T-cell (primary cell): Measurements from ENCODE around the gene PDE10A. TPM values are rescaled to one million over a fixed set of nuclear protein-coding genes. Genes with fewer than 3 reads are reported as not detected.
"Not testable (repeated sequence)": the region's sequence is repeated elsewhere in the genome, so short reads cannot be mapped to it uniquely, and the experiment has no call there.

Source experiments
- ATAC-seq, 4 experiments: fragments of 200-7000 bp in 3 of 4; fragments of 150-1000 bp in 1 of 4; cut with Tn5 transposase; replicated peaks in 1 of 4; 1 replicate in 3 of 4; 2 replicates in 1 of 4; pipeline ENCODE4 v1.10.0; 2021; ENCODE audit warnings: moderate library complexity in 3 of 4, mild to moderate bottlenecking in 2 of 4, moderate number of reproducible peaks in 1 of 4
- CTCF ChIA-PET, 2 donors: fragments of 300-600 bp; sonication (Branson Sonifier 250); formaldehyde crosslinking; loops; one replicate each; lab custom pipeline; 2022; ENCODE audit warnings: antibody characterized with exemption in 2 of 2; lab: Charles Lee
- POLR2A ChIA-PET, 2 donors: fragments of 300-600 bp; sonication (Branson Sonifier 250); formaldehyde crosslinking; loops; one replicate each; lab custom pipeline; 2022; ENCODE audit warnings: antibody characterized with exemption in 2 of 2; lab: Charles Lee
- DNase-seq, 35 experiments: peaks; one replicate each; pipeline versions ENCODE4 v3.0.0 to v3.0.0-alpha.2; 2013 to 2023
- H3K27ac ChIP-seq: one replicate; pipeline ENCODE4 v1.5.1; 2013; ENCODE audit warnings: low read length
- H3K27me3 ChIP-seq, 2 experiments: replicated peaks in 1 of 2; 1 replicate in 1 of 2; 2 replicates in 1 of 2; pipeline versions ENCODE4 v1.6.1 to v1.7.0; 2013; ENCODE audit warnings: low read length in 1 of 2, mixed read lengths in 1 of 2; ENCODE audit not compliant: control insufficient read depth in 2 of 2, insufficient read depth in 2 of 2; ENCODE audit errors: extremely low read depth in 1 of 2
- H3K36me3 ChIP-seq, 2 donors: 1 replicate in 1 of 2; 2 replicates in 1 of 2; pipeline versions ENCODE4 v1.6.1 to v1.7.0; 2013; ENCODE audit warnings: low read length in 1 of 2; ENCODE audit not compliant: control insufficient read depth in 2 of 2, insufficient read depth in 1 of 2; ENCODE audit errors: extremely low read depth in 1 of 2
- H3K4me1 ChIP-seq, 2 experiments: 1 replicate in 1 of 2; 2 replicates in 1 of 2; pipeline versions ENCODE4 v1.6.1 to v1.7.0; 2013; ENCODE audit warnings: low read length in 2 of 2, mixed read lengths in 1 of 2; ENCODE audit not compliant: insufficient read depth in 2 of 2, control insufficient read depth in 1 of 2; ENCODE audit errors: extremely low read depth in 1 of 2
- H3K4me3 ChIP-seq, 2 donors: 1 replicate in 1 of 2; 2 replicates in 1 of 2; pipeline versions ENCODE4 v1.5.1 to v1.7.0; 2013; ENCODE audit warnings: mild to moderate bottlenecking in 2 of 2, low read length in 1 of 2, moderate library complexity in 1 of 2; ENCODE audit not compliant: control insufficient read depth in 1 of 2; ENCODE audit errors: extremely low read depth in 1 of 2
- H3K9me3 ChIP-seq: 2 replicates; pipeline ENCODE4 v1.7.0; 2013
- H3K27ac Mint-ChIP-seq, 2 donors: one replicate each; pipeline ENCODE4 v1.8.0; 2020 to 2021; ENCODE audit warnings: mild to moderate bottlenecking in 2 of 2, mixed read lengths in 2 of 2
- H3K27me3 Mint-ChIP-seq, 2 donors: one replicate each; pipeline ENCODE4 v1.8.0; 2021 to 2022; ENCODE audit warnings: mixed read lengths in 2 of 2
- H3K36me3 Mint-ChIP-seq: one replicate; pipeline ENCODE4 v1.8.0; 2021; ENCODE audit warnings: mixed read lengths
- H3K4me1 Mint-ChIP-seq, 3 donors: one replicate each; pipeline ENCODE4 v1.8.0; 2020 to 2022; ENCODE audit warnings: mixed read lengths in 3 of 3, mild to moderate bottlenecking in 1 of 3
- H3K4me3 Mint-ChIP-seq, 3 donors: one replicate each; pipeline ENCODE4 v1.8.0; 2020 to 2022; ENCODE audit warnings: mild to moderate bottlenecking in 3 of 3, mixed read lengths in 3 of 3, moderate library complexity in 3 of 3
- H3K9me3 Mint-ChIP-seq, 3 donors: one replicate each; pipeline ENCODE4 v1.8.0; 2020 to 2022; ENCODE audit warnings: mixed read lengths in 3 of 3
- WGBS: methylation state at CpG from one replicate; pipeline ENCODE4 v1.1.5; 2013; ENCODE audit warnings: missing lambda C conversion rate; ENCODE audit not compliant: insufficient coverage; 5-methylcytosine and 5-hydroxymethylcytosine counted together
- total RNA-seq, 35 experiments: library from RNA in 6 of 35; stranded (reverse) in 6 of 35; fragments of 120-200 nt in 1 of 35; gene quantifications; one replicate each; pipeline versions ENCODE4 v1.2.1 to v1.2.4 and lab custom pipeline; 2013 to 2026

PDE10A gene
- total RNA-seq, 5 donors from 2014 or later (not counting 1 experiment from before 2014, with no cell fraction given): 0.12 TPM; not detected in 4

DNA sequence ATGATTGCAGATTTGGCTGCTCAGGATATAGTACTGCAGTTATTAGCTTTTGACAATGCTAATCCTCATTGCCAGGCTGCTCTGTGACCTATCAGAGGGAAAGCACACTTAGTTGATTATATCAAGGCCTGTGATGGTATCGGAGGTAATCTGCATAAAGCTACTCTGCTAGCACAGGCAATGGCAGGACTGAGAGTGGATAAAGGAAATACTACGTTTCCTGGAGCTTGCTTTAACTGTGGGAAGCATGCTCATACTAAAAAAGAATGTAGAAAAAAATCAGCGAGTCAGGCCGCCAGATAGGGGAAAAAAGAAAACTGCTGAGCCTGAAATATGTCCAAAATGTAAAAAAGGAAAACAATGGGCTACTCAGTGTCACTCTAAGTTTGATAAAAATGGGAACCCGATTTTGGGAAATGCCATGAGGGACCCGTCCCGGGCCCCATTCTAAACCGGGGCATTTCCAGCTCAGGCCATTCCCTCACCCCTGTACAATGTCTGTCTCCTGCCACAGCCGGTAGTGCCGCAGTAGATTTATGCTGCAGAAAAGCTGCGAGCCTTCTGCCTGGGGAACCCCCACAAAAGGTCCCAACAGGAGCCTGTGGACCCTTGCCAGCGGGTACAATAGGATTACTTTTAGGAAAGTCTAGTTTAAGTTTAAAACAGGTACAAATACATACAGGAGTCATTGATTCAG, 203.3 kb downstream of the PDE10A start:
- WGBS: 26% methylated on average over 3 of the region's 12 CpGs
- H3K36me3 Mint-ChIP-seq, H3K27me3 Mint-ChIP-seq, H3K27ac ChIP-seq, H3K9me3 ChIP-seq, DNase-seq, H3K4me3 Mint-ChIP-seq, H3K4me1 Mint-ChIP-seq, ATAC-seq, H3K4me3 ChIP-seq, H3K27me3 ChIP-seq, H3K36me3 ChIP-seq, CTCF ChIA-PET, H3K27ac Mint-ChIP-seq, H3K4me1 ChIP-seq: not testable (repeated sequence)
- H3K9me3 Mint-ChIP-seq: peaks cover 18 to 33% (median 24%) of the 10 kb centered on the region in 3 donors
- POLR2A ChIA-PET: interaction anchor here in 1 of 2 donors (0.6 kb wide), 1 partner anchor 28 kb away, joined by 3 read pairs; no protein-coding TSS in a partner anchor

DNA sequence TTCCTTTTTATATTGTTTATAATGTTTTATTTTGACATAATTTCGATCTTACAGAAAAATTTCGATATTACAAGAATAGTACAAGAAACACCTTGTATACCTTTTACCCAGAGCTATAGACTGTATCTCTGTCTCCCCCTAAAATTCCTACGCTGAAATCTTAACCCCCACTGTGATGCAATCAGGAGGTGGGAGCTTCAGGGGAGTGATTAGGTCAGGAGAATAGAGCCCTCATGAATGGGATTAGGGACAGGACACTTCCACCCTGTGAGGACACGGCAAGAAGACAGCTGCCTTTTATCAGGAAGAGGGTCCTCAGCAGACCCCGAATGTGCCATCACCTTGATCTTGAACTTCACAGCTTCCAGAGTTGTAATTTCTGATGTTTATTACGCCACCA, 204.9 kb downstream of the PDE10A start:
- ATAC-seq (no peak), DNase-seq (no peak)
- Mint-ChIP-seq H3K36me3 (no peaks in the 10 kb centered on the region), H3K4me3 (no peak overlapping the region), H3K9me3 (peaks cover 15 to 24% (median 15%) of the 10 kb centered on the region in 3 donors), H3K27ac (no peak overlapping the region), H3K27me3 (no peaks in the 10 kb centered on the region), H3K4me1 (no peaks in the 10 kb centered on the region)
- Histone ChIP-seq H3K27me3 (no peaks in the 10 kb centered on the region), H3K36me3 (no peaks in the 10 kb centered on the region), H3K27ac (no peak overlapping the region), H3K9me3 (no peaks in the 10 kb centered on the region), H3K4me1 (no peaks in the 10 kb centered on the region), H3K4me3 (no peak overlapping the region)
- CTCF ChIA-PET: interaction anchor here in 1 of 2 donors (0.7 kb wide), 1 partner anchor 60 kb away, joined by 3 read pairs; no protein-coding TSS in a partner anchor
- WGBS: 76% methylated on average over 2 of the region's 6 CpGs
- POLR2A ChIA-PET: no interaction called here

DNA sequence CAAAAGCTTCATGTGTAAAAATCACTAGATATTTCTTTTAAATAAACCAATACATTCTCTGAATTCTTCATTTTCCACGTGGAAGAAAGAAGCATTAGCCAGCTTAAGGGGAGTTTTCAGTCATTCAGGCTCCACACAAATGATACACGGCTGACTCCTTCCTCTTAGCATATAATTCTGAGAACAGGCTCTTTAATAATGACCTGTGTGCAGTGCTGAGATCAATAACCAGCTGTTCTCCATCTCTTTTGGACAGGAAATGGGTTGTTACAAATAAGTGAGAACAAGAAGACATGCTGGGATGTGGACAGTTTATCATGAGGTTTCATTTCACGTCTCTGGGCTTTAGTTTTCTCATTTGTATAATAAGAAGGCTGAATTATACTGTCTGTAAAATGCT, 206.8 kb downstream of the PDE10A start:
- H3K4me3 ChIP-seq: no peak overlapping the region
- POLR2A ChIA-PET: no interaction called here
- Mint-ChIP-seq H3K4me3 (no peak overlapping the region), H3K9me3 (peaks cover under 1 to 11% (median 5%) of the 10 kb centered on the region in 3 donors), H3K36me3 (no peaks in the 10 kb centered on the region), H3K27me3 (no peaks in the 10 kb centered on the region), H3K27ac (no peak overlapping the region), H3K4me1 (no peaks in the 10 kb centered on the region)
- H3K36me3 ChIP-seq: no peaks in the 10 kb centered on the region
- DNase-seq (no peak), ATAC-seq (no peak)
- CTCF ChIA-PET: no interaction called here
- H3K27ac ChIP-seq: no peak overlapping the region
- no peaks in the 10 kb centered on the region for H3K4me1 ChIP-seq
- no peaks in the 10 kb centered on the region for H3K27me3 ChIP-seq
- no CpG with 5 or more reads among the region's 3 CpGs for WGBS
- no peaks in the 10 kb centered on the region for H3K9me3 ChIP-seq

DNA sequence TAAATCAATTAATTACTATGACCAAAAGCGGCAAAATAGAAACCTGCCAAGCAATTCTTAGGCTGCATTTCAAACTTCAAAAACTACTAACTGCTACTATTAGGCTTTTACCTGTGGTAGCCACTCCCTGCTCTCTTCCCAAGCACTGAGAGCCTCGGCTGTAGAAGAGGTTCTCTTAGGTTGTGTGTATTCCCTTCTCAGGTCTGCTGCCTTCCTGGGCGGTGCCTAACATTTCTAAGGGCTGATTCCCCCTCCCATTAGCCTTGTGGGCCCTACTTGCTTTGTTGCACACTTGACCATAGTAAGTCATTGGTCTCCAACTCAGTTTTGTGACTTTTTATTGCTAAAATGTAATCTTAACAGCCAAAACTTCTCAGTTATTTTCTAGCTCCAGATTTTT, 207.6 kb downstream of the PDE10A start:
- H3K4me1 ChIP-seq: no peaks in the 10 kb centered on the region
- H3K4me3 ChIP-seq: no peak overlapping the region
- no peaks in the 10 kb centered on the region for H3K36me3 ChIP-seq
- WGBS: no CpG with 5 or more reads among the region's 3 CpGs
- H3K9me3 ChIP-seq: no peaks in the 10 kb centered on the region
- Mint-ChIP-seq H3K36me3 (no peaks in the 10 kb centered on the region), H3K4me1 (no peaks in the 10 kb centered on the region), H3K27me3 (no peaks in the 10 kb centered on the region), H3K4me3 (no peak overlapping the region), H3K9me3 (peaks cover 0 to 13% (median 5%) of the 10 kb centered on the region in 3 donors), H3K27ac (no peak overlapping the region)
- no peak overlapping the region for H3K27ac ChIP-seq
- H3K27me3 ChIP-seq: no peaks in the 10 kb centered on the region
- ChIA-PET POLR2A (no interaction called here), CTCF (no interaction called here)
- ATAC-seq (no peak), DNase-seq (no peak)

DNA sequence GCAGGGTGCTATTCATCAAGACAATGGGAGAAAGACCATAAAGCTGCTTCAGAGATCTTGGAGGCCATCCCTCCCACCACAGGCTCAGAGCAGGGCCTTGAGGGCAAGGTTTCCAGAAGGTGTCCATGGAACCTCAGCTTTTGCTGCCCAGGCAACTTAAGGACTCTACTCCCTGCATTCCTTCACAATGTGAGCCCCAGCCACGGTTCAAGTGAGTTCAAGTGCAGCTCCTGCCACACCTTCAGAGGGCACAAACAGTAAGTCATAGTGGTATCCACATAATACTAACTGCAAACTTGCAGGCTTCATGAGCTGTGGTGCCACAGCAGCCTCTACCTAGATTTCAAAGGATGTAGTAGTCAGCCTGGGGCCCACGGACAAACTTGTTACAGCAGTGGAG, 209.6 kb downstream of the PDE10A start:
- no peak for DNase-seq

DNA sequence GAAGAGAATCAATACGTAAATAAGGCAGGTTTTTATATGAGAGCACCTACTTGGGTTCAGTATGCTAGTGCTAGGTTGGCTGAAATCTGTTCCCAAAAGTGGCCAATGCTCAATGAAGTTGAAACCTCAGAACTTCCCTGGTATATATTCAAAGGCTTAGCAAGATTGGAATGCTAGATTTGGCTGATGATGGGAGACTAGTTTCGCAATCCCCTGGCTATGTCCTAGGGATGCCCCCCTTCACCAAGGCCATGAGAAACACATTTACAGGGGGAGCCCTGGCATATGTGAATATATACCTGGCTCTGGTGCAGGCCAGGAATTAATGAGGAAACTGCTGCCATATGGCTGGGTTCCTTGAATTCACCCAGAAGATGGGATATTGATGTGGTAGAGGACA, 211.2 kb downstream of the PDE10A start:
- Mint-ChIP-seq H3K4me3 (no peak overlapping the region), H3K4me1 (no peaks in the 10 kb centered on the region)

More for the DNA sequence above, 209.6 kb downstream of the PDE10A start:
- 59% methylated on average over 2 of the region's 2 CpGs for WGBS
- Mint-ChIP-seq H3K4me3 (no peak overlapping the region), H3K27me3 (no peaks in the 10 kb centered on the region), H3K27ac (no peak overlapping the region), H3K4me1 (no peaks in the 10 kb centered on the region), H3K36me3 (no peaks in the 10 kb centered on the region), H3K9me3 (peaks cover 0 to 13% (median 0%) of the 10 kb centered on the region in 3 donors)
- CTCF ChIA-PET: no interaction called here
- no peaks in the 10 kb centered on the region for H3K9me3 ChIP-seq
- H3K36me3 ChIP-seq: no peaks in the 10 kb centered on the region
- no peaks in the 10 kb centered on the region for H3K4me1 ChIP-seq
- H3K27ac ChIP-seq: no peak overlapping the region
- H3K4me3 ChIP-seq: no peak overlapping the region
- no peaks in the 10 kb centered on the region for H3K27me3 ChIP-seq
- ATAC-seq: no peak
- POLR2A ChIA-PET: no interaction called here

More for the DNA sequence above, 211.2 kb downstream of the PDE10A start:
- H3K4me3 ChIP-seq: no peak overlapping the region
- H3K9me3 Mint-ChIP-seq: peaks cover 0 to 13% (median 0%) of the 10 kb centered on the region in 3 donors
- no peaks in the 10 kb centered on the region for H3K36me3 Mint-ChIP-seq
- no CpG with 5 or more reads among the region's 2 CpGs for WGBS
- POLR2A ChIA-PET: no interaction called here
- ATAC-seq (no peak), DNase-seq (no peak)
- H3K9me3 ChIP-seq: no peaks in the 10 kb centered on the region
- no peak overlapping the region for H3K27ac ChIP-seq
- no peaks in the 10 kb centered on the region for H3K4me1 ChIP-seq
- H3K36me3 ChIP-seq: no peaks in the 10 kb centered on the region
- H3K27ac Mint-ChIP-seq: no peak overlapping the region
- no peaks in the 10 kb centered on the region for H3K27me3 ChIP-seq
- H3K27me3 Mint-ChIP-seq: no peaks in the 10 kb centered on the region
- CTCF ChIA-PET: interaction anchor here (0.6 kb wide), 2 partner anchors 31 to 1155 kb away, joined by 3 read pairs; no protein-coding TSS in a partner anchor
